ENCODE data around the gene VDAC2.

GRCh38 chr10:75263806-75264205 lies 53.2 kb downstream of the VDAC2 start:
- TF ChIP-seq CTCF (IDR thresholded peaks at IDR 0.05; ENCODE audit: poor library complexity, severe bottlenecking), result no peak
- TF ChIP-seq EZH2 (IDR thresholded peaks at IDR 0.05; ENCODE audit: borderline replicate concordance, insufficient read depth, low read length, poor library complexity, severe bottlenecking), result no peak
- TF ChIP-seq RAD21 (conservative IDR thresholded peaks at IDR 0.05), result no peak
- TF ChIP-seq REST (IDR thresholded peaks at IDR 0.05; ENCODE audit: borderline replicate concordance), result no peak
- no peak for TF ChIP-seq POLR2AphosphoS5 (IDR thresholded peaks at IDR 0.05)
- no peak for TF ChIP-seq TAF1 (IDR thresholded peaks at IDR 0.05; ENCODE audit: low read depth)
- TF ChIP-seq EP300 (conservative IDR thresholded peaks at IDR 0.05; ENCODE audit: poor library complexity, severe bottlenecking), result no peak
- no peak for TF ChIP-seq SMC3 (conservative IDR thresholded peaks at IDR 0.05; ENCODE audit: poor library complexity)
- TF ChIP-seq MXI1 (conservative IDR thresholded peaks at IDR 0.05; ENCODE audit: poor library complexity, severe bottlenecking), result no peak

All from neural cell (in vitro differentiated cells).